ENCODE data around the gene FRMD8.
"Not testable (repeated sequence)": the region's sequence is repeated elsewhere in the genome, so short reads cannot be mapped to it uniquely, and the experiment has no call there.

Gene FRMD8

GRCh38 chr11:65394125-65394536 lies 7.7 kb downstream of the FRMD8 start:
- DNase-seq = no peak

DNA sequence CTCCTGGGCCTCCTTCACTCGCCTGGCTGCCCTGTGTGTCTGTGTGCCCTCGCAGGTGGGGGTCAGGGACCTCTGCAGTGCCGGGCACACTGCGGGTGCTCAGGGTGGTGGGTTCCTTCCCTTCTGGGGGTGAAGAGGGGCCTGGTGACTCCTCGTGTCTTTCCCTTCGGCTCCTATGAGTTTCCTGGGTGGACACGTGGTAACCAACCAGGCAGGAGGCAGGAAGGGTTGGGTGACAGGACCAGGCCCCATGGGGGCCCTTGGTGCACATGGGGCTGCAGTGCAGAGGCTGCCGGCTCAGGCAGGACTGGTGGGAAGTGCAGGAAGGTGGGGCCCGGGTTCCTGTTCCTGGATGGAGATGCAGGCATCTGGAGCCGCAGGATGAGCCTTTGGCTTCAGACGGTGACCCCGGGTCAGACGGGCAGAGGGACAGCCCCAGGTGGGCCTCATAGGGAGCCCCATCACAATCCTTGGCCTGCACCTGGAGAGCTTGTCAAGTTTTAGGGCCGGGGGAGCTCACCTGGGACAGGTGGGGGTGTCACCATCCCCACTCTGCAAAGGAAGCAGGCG lies 9.6 kb downstream of the FRMD8 start:
- no peak for DNase-seq

DNA sequence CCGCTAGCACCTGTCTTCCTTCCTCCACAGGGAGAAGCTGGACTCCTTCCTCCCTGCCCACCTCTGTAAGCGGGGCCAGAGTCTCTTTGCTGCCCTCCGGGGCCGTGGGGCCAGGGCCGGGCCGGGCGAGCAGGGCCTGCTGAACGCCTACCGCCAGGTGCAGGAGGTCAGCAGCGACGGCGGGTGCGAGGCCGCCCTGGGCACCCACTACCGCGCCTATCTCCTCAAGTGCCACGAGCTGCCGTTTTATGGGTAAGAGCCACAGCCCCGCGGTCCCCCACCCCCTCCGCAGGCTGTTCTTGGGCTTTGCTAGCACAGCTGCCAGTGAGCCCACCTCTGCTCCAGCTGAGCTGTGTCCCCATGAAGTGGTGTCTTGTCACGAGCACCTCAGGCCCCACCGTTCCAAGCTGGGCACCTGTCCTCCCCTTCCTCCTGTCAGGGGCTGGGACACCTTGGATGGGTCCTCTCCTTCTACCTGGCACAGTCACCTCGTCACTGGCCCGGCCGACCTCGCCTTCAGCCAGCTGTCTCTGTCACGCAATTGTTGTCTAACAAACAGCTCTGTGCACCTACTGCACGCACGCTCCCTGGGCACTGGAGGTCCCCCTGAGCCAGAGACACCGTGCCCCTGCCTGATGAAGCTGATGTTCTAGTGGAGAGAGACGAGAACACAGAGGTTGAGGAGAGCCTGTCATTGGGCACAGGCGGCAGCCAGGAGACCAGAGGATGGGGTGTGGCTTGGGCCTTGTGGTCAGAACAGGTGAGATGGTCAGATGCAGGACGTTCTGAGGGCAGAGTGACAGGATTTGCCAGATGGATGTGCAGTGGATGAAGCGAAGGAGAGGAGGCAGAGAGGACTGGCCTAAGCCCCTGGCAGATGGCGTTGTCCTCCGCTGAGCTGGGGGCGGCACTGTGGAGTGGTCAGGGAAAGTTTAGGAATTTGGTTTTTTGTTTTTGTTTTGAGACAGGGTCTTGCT lies 10.6 kb downstream of the FRMD8 start:
- no peak for DNase-seq

- DNase-seq = no peak
Measured at GRCh38 chr11:65398362-65398910, 12.0 kb downstream of the FRMD8 start.

DNA sequence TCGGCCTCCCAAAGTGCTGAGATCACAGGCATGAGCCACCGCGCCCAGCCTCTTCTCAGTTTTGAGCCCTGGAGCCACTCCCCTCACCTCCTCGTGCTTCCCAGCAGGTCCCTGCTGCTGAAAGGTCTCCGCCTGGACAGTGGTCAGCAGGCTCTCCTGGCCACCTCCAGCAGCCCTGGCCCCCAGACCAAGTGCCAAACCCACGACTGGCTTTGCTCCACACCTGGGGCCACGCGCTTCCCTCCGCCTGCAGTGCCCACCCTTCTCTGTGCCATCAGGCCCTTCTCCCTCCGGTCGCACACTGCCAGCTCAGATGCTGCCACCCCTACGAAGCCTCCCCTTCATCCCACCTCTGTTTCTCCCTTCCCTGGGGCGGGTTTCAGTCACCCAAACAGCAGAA lies 12.8 kb downstream of the FRMD8 start:
- no peak for DNase-seq

GRCh38 chr11:65399845-65400244 lies 13.4 kb downstream of the FRMD8 start:
- DNase-seq = no peak

GRCh38 chr11:65400307-65401072 lies 14.1 kb downstream of the FRMD8 start:
- no peak for DNase-seq

DNA sequence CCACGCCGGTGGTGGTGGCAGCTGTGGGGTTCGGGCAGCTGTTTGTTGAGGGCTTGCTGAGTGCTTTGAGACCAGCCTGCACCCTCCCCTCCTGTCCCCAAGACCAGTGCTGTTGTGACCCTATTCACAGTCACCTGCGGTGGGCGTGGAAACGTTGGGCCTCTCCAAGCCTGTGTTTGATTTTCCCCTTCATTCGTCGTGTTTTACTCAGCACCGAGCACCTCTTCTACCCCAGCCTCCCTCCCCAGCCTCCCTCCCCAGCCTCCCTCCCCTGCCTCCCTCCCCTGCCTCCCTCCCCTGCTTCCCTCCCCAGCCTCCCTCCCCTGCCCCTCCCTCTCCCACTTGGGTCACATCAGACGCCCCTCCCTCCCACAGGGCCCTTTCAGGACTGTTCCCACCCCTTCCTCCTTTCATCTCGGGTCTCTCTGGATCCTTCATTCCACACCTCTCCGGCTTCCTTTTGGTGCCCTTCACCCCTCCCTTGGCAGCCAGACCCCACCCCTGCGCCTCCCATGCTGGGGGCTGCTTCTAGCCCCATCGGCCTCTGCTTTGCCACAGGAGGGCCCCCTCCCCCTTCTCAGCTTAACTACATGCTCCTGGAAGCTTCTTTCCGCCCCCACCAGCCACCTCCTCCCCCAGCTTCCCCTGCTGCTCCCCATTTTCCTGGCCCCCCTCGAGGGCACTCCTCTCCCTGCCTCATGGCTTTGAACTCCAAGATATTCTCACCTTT lies 14.8 kb downstream of the FRMD8 start:
- no peak for DNase-seq

GRCh38 chr11:65401803-65402248 lies 15.4 kb downstream of the FRMD8 start:
- DNase-seq = no peak

GRCh38 chr11:65402790-65403189 lies 16.4 kb downstream of the FRMD8 start:
- no peak for DNase-seq

DNA sequence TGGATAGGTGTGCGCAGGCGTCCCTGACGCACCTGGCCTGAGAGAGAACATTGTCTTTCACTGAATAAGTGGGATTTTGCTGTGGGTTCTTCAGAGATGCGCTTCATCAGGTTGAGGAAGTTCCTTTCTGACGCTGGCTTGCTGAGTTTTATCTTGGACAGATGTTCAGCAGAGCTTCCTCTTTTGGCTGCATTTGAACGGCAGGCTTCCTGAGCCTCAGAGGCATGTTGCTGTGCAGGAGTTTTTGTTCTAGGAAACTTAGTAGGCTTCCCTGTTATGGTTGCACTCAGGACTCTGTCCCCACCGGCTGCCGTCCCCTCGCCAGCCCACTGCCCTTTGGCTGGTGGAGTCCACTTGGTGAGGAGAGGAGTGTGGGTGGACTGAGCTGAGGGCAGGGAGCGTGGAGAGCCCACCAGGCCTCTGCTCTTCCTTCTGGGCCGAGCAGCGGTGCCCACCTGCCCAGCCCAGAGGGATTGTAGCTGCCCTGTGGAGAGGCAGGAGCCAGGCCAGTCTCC lies 17.2 kb downstream of the FRMD8 start:
- DNase-seq = no peak

DNA sequence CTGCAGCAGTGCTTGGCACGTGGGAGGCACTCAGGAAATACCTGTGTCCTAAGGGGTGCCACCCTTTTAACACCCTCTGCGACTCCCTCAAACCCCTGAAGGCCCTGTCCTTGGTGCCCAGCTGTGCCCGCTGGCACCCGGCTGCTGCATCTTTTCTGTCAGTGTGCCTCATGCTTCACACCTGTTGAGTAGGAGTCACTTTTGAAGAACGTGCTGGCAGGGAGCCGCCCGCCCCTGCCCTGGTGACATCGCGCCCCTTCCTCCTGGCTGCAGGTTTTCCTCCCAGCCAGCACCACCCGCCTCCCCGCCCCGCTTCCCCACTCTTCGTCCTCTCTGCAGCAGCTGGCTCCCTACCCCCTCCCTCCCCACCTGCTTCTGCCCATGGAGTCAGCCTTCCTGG lies 17.8 kb downstream of the FRMD8 start:
- no peak for DNase-seq

DNA sequence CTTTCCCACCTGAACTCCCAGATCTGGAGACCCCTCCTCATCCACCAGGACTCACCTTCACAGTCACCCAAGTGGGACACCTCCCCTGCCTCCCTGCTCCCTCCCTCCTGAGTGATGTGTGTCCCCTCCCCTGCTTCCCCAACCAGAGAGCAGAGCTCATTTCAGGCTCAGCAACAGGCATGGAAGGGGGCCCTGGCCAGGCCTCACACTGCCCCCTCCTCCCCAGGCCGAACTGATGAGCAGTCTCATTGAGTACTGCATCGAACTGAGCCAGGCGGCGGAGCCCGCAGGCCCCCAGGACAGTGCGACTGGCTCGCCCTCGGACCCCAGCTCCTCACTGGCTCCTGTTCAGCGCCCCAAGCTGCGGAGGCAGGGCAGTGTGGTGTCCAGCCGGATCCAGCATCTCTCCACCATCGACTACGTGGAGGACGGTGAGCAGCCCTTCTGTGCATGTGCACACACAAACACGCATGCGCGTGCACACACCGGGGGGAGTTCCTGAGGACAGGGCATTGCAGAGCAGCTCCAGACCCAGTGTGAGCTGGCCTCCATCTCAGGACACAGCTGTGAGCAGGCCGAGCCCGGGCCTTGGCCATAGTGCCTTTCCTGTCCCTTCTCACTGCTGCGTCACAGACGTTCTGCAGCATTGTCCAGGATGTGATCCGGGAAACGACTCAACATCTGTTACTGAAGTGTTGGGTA lies 18.4 kb downstream of the FRMD8 start:
- DNase-seq = no peak

DNA sequence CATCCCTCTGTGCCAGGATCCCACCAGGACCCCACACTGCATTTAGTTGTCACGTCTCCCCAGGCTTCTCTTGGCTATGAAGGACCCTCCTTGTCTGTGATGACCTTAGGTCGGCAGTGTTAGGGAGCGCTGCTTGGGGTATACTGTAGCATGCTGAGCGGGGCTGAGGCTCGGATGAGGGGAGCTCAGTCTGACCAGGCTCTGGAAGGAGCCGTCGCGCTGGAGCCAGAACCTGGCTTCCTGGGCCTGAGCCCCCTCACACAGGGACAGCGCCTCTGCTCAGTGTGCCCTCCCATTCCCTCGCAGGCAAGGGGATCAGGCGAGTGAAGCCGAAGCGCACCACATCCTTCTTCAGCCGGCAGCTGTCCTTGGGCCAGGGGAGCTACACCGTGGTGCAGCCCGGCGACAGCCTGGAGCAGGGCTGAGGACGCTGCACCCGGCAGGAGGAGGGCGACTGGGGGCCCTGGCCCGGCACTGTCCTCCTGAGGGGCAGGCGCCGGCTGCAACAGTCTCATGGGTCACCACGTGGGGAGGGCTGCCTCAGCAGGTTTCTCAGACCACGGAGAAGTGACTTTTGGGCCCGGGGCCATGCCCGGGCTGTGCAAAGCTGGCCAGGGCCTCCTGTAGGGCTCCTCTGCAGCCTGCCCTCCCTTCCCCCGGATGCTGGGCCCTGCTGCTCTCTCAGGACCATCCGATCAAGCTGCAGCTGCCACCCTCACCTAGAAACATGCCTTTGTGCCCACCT lies 24.7 kb downstream of the FRMD8 start:
- no peak for DNase-seq

GRCh38 chr11:65411681-65412070 lies 25.2 kb downstream of the FRMD8 start:
- DNase-seq = no peak

- DNase-seq = no peak
Measured at GRCh38 chr11:65412271-65413076, 26.0 kb downstream of the FRMD8 start.

DNA sequence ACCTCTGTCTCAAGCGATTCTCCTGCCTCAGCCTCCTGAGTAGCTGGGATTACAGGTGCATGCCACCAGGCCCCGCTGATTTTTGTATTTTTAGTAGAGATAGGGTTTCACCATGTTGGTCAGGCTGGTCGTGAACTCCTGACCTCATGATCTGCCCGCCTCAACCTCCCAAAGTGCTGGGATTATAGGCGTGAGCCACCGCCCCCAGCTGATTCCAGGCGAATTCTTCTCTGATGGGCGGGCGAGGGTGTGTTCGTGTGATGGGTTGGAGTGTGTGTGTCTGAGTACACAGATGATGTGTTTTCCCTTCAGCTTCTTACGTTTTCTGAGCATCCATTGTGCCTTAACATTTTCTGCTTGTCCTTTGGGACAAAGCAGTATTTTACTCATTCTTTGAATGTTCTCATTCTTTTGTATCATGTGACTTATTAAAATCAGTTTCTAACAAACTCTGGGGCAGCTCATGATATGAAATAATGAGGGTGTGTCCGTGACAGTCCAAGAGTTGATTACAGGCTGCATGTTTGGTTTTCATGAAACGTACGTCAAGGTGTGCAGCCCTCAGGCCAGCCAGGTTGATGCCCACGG lies 26.7 kb downstream of the FRMD8 start:
- DNase-seq = not testable (repeated sequence)

DNA sequence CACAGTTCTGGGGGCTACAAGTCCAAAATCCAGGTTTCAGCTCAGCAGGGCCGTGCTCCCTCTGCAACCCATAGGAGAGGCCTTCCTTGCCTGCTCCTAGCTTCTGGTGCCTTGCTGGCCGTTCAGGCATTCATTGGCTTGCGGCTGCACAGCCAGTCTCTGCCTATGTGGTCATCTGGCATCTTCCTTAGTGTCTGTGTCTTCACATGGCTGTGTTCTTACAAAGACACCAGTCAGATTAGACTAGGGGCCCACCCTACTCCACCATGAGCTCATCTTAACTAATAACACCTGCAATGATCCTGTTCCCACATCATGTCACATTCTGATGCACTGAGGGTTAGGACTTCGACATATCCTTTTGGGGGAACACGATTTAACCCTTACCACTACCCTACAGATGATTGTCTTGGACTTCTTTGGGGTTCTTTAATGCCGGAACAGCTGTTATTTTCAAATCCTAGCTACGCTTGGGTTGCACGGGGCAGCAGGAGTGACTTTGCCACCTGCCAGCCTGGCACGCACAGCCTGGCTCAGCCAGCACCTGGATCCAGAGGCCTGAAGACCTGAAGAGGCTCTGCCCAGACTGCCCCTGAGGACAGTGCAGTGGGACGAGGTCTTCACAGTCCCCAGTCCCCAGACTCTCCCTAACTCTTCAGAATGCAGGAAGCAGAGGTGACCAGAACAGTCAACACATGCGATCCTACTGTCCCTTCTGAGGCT lies 28.5 kb downstream of the FRMD8 start:
- DNase-seq = no peak

Measured in activated CD4-positive, alpha-beta T cell treated with anti-CD3 and anti-CD28 coated beads, Interleukin-2, amount 50 U/mL, for 4 hours (primary cell).